Measurements from ENCODE around the gene CENPF.
"Not testable (repeated sequence)": the region's sequence is repeated elsewhere in the genome, so short reads cannot be mapped to it uniquely, and the experiment has no call there.

The CENPF gene

DNA sequence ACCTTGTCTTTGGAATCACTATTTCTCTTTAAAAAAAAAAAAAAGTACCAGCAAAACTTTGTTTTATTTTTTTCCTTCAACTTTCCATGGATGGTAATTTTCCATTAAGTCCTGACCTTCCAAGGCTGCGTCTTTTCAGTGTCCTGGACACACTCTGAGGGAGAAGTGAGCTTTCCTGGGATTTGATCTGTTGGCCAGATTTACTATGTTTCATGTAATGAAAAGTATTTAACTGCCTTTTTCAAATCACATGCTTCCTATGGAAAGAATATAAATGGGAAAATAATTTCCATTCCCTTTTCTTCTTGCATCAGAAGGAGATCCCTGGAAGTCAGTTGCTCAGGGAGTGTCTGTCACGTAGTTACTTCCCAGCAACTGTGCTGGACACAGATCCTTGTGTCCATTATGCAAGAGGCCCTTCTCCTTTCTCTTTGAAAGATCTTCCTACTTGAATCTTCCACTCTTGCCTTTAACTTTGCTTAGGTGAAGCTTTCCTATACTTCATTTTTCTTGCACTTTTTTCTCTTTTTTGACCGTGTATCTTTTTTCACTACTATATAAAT is 59.3 kb downstream of the CENPF start:
- DNase-seq (ENCODE audit: low read depth in 2 of 2): no peak

DNA sequence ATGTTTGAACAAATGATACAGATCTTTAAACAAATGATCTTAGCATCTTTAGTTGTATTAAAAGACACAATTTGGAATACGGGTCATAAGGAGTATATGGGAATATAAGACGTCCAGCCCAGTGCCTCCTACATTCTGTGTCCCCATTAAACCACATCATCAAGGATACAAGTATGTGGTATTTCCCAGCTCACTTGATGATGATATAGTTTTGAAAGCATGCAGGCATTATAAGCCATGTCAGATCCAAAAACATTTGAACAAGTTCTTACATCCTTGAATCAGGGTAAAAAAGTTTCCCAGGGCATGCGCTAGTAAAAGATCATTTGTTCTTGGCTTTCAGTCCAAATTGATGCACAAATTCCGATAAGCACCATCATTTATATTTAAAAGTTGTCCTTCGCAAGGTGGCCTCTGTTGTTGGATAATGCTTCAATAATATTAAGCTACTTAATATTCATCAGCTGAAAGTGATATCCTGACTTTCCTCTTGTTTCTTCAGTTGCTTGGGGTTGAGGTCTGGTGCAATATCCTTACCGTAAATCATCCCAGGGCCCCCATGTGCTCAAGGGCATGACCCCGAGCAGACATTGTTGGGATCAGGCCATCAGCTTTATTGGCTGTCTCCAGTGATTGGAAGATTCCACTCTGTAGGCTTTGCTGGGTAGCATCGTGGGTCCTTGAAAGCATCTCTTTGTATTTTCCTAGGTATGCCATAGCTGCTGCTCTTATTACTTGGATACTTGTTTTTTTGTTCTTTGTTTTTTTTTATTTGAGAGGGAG is 61.8 kb downstream of the CENPF start:
- DNase-seq (ENCODE audit: low read depth in 2 of 2): no peak

DNA sequence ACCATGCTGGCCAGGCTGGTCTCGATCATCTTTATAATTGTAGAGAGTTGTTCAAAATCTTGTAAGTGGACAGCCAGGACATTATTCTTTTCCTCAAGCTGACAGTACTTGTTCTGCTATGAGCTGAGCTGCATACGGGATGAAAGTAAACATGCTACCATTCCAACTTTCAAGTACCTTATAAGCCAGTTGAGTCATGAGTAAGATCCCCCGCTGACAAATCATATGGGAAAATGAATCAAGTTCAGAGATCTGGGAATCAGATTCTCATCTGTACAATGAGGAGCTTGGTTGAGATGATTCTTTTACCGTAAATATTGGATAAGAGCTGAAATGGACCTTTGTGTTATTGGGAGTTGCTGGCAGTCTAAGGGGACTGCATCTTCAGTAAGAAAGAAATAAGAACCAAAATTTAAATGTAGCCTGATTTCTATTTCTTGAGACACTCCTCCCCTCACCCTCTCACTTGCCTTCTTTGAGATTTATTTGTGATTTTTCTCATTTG is 62.7 kb downstream of the CENPF start:
- no peak for DNase-seq (ENCODE audit: low read depth in 2 of 2)

DNA sequence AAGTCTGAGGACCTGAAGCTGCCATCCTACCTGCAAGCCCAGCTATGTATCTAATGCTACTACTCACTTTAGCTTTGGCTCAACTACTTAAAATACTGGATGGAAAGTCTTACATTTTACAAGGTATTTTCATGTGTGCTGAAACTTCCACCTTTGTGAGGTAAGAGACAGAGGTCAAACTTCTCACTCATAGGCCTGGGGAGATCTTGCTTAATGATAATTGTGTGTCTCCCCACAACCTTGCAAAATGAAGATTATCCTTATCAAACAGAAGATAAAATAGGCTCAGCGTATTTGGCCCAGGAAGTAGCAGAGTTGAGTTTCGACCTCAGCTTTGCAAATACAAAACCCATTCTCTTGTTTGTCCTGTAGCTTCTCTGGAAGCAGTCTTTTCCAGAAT is 63.7 kb downstream of the CENPF start:
- no peak for DNase-seq (ENCODE audit: low read depth in 2 of 2)

DNA sequence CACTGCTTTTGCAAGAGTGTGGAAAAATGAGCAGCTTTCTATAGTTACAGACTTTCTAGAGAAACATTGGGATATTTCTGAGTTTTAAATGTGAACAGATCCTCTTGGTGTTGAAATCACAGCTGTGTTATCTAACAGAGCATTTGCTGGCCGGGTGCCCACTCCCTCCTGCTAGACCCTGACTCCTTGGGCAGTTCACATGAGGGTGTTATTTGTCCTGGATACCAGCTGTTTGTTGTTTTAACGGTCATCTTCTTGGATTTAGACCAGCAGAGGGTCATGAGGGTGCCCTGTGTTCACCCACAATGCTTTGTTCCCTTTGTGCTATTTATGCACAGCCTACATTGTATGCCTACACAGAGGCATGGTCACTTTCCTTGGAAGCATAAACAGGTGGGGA is 67.1 kb downstream of the CENPF start:
- DNase-seq (ENCODE audit: low read depth in 2 of 2): no peak

DNA sequence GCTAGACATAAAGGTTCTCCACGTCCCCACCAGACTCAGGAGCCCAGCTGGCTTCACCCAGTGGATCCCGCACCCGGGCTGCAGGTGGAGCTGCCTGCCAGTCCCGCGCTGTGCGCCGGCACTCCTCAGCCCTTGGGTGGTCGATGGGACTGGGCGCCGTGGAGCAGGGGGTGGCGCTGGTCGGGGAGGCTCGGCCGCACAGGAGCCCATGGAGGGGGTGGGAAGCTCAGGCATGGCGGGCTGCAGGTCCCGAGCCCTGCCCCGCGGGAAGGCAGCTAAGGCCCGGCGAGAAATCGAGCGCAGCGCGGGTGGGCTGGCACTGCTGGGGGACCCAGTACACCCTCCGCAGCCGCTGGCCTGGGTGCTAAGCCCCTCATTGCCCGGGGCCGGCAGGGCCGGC is 70.0 kb downstream of the CENPF start:
- not testable (repeated sequence) for DNase-seq (ENCODE audit: low read depth in 2 of 2)

DNA sequence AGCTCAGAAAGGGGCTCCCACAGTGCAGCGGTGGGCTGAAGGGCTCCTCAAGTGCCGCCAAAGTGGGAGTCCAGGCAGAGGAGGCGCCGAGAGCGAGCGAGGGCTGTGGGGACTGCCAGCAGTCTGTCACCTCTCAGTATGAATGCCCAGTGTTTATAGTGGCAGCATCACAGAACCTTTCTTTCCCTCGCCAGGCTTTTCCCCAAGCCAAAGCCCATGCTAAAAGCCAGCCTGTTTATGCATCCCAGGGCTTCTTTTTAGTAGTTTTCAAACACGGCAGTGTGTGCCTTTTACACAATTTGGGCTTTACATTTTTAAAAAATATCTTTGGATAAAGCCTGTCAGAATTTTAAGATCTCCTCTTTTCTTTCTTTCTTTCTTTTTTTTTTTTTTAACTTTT is 70.6 kb downstream of the CENPF start:
- DNase-seq (ENCODE audit: low read depth in 2 of 2): no peak

DNA sequence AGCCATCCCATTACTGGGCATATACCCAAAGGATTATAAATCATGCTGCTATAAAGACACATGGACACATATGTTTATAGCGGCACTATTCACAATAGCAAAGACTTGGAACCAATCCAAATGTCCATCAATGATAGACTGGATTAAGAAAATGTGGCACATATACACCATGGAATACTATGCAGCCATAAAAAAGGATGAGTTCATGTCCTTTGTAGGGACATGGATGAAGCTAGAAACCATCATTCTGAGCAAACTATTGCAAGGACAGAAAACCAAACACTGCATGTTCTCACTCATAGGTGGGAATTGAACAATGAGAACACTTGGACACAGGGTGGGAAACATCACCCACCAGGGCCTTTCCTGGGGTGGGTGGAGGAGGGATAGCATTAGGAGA is 72.5 kb downstream of the CENPF start:
- not testable (repeated sequence) for DNase-seq (ENCODE audit: low read depth in 2 of 2)

DNA sequence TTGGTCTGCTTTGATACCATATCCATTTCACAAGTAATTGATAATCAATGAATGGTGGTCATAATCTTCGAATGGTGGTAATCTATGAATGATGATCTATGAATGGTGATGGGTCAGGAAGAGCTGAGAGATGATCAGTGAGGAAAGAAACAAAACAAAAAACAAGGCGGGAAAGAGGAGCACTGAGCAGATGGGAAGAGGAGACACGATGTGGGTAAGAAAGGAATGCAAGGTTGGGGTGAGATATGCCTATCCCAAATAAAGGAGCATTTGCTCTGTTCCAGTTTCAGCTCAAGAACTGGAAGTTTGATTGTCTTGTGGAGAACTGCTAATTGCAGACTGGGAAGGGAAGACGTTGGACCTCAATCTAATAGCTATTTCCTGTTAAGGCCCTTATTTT is 73.8 kb downstream of the CENPF start:
- no peak for DNase-seq (ENCODE audit: low read depth in 2 of 2)

DNA sequence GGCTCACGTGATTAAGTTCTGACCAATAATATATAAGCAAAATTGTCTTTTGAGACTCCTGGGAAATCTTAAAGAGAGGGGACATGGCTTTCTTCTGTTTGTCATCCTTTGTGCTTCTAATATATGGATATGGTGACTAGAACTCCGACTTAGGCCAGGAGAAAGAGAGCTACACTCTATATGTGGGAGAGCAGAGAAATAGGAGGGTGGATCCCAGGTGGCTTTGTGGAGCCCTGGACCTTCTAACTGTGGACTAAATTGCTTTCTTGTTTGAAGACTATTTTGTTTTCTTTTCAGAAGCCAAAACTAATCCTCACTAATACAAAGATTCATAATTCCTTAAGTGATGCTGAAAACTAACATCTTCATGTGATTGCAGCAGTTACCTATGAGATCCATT is 75.0 kb downstream of the CENPF start:
- no peak for DNase-seq (ENCODE audit: low read depth in 2 of 2)

DNA sequence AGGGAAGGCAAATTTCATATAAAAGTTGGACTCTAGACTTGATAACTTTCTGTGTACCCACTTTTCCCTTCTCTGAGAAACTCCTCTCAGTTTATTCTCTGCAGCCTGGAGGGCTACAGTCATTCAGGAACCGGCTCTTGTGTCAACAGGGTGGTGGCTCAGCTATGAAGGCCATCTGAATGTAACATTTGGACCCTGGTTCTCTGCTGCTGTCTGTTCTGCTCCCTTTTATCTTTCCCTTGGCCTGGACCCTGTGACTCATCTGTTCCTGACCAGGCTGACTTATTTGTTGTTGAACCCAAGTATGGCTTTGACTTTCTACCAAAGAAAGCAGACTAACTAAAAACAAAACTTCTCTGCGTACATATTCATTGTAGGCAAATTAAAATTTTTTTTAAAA is 75.4 kb downstream of the CENPF start:
- no peak for DNase-seq (ENCODE audit: low read depth in 2 of 2)

DNA sequence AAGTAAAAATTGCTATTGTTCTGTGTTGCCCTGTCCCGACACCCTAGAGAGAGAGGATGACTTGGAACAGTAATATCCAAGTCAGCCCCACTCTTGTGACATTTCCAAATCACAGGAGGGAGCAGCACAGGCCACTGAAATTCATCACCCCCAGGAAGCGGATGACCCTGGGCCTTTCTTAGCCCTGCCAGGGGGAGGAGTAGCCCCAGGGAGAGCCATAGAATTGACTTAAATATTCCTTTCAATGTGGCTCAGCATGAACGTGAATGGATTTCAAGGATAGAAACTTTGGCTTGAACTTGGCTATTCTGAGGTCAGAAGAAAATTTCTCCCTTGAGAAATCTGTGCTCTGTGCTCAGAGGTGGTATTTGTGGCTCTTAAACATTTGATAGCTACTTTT is 80.6 kb downstream of the CENPF start:
- DNase-seq (ENCODE audit: low read depth in 2 of 2): no peak

DNA sequence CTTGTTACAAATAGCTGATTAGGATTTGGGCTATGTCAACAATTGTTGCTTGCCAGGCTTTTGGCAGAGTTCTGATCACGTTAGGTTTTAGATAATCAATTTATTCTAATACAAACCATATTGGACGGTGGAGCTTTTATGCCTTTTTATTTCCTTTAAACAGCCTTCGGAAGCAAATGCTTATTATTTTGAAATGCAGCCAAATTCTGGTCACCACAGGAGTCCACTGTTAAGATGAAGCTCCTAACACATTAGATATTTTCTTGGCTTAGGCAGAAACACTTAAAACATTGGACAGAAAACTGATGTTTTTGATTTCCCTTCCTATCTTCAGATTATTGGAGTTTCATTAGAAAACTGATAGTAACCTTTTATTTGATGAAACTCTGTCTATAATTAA is 82.9 kb downstream of the CENPF start:
- no peak for DNase-seq (ENCODE audit: low read depth in 2 of 2)

DNA sequence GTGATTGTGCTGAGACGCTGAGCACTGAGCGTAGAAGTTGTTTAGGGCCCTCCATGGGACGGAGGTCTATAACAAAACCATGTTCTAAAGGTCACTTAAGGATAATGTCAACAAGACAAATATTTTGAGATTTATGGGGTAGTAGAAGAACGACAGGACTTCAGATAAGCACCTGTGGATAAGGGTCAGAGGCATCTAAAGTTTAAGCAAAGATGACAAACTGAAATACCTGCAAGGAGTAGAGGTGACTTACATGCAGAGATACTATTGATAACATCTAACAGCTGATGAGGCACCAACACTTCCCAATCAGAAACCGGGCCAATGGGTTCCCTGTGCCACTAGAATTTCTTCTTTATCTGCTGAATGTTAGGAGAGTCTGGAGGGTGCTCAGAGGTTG is 83.5 kb downstream of the CENPF start:
- DNase-seq (ENCODE audit: low read depth in 2 of 2): no peak

DNA sequence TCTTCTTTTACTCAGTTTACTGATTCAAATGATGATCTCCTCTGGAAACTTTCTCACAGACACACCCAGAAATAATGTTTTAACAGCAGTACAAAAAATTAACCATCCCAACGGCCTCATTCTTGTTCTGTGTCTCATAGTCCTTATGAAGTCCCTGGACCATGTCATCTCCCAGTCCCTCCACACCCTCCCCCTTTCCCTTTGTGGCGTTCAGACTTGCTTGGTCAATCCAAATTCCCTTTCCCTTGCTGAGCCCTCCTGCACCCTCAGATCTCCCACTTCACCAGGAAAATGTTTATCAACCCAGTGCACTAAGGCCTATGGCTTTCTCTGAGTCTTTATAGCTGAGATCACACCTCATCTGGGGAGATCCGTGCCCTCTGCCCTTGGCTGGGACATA is 85.9 kb downstream of the CENPF start:
- DNase-seq (ENCODE audit: low read depth in 2 of 2): no peak

DNA sequence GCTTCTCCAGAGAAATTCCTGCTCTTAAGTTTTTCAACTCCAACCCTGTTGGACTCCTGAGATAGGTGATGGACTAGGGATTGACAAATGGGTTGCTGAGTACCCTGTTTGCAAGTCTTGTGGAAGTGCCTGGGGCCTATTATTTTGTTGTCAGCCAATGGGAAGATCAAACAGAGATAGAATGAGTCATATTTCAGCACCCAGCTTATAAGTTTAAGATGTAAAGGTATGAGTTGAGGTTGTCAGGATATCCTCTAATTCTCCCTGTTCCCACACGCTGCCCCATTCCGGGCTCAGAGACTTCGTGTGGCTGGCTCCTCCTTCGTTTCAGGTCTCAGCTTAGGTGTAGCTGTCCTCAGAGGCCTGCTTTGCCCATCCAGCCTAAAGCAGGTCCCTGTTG is 91.8 kb downstream of the CENPF start:
- no peak for DNase-seq (ENCODE audit: low read depth in 2 of 2)

DNA sequence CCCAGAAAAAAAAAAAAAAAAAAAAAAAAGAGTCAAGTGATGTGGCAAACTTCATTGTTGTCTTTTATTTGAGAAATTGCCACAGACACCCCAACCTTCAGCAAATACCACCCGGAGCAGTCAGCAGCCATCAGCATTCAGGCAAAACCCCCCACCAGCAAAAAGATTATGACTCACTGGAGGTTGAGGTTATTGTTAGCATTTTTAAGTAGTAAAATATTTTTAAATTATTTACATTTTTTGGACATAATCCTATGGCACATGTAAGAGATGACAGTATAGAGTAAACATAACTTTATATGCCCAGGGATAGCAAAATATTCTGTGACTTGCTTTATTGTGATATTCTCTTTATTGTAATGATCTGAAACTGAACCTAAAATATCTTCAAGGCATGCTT is 95.6 kb downstream of the CENPF start:
- no peak for DNase-seq (ENCODE audit: low read depth in 2 of 2)

DNA sequence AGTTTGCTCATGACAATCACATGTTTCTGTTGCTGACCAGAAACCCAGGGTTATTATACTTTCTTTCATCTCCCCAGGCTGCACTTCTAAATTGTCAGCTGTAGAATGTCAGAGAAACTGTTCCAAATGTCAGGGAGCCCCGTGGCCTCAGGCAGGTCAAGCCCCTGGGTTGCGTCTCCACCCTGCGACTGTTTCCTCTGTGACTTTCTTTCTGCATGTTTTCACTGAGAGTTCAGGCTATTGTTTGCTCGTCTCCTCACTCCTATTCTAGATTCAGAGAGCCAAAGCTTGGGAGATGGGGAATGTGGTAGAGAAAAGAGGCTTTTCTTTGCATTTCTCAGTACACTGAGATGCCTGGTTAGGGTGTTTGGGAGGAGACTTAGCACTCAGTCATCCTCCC is 97.4 kb downstream of the CENPF start:
- no peak for DNase-seq (ENCODE audit: low read depth in 2 of 2)

DNA sequence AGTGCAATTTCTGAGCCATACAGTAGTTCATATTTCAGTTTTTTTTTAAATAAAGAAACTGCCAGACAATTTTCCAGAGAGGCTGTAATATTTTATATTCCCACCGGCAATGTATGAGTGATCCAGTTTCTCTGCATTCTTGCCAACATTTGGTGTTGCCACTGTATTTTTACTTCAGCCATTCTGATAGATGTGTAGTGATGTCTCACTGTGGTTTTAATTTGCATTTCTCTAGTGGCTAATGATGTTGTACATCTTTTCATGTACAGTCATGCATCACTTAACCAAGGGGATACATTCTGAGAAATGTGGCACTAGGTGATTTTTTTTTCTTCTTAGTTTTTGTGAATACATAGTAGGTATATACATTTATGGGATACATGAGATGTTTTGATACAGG is 99.6 kb downstream of the CENPF start:
- no peak for DNase-seq (ENCODE audit: low read depth in 2 of 2)

DNA sequence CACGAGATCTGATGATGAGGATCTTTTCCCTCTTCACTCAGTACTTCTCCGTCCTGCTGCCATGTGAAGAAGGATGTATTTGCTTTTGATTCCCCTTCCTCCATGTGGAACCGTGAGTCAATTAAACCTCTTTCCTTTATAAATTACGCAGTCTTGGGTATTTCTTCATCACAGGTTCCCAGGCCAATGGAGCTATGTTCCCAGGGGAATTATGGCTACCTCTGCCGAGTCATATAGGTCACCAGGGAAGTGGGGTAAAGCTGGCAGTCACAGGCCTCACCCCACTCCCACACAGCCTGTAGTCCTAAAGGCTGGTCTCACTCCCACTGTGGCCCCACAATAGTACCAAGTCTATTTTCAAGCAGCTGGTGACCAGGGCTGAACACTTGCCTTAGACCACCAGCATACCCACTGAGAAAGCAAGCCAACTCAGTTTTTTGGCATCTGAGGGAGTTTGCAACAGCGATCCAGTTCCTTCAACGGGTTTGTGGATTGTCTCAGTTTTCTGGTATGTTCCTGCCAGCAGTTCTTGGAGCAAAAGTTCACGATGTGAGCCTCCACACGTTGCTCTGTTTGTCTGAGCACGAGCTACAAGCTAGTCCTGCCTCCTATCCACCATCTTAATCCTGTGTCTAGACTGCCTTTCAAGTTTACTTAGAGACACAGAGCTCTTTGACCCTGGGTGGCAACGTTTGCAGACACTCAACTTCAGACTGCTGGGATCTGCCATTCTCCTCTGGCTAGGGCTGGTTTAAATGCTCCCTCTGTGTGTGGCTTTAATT is 104.5 kb downstream of the CENPF start:
- no peak for DNase-seq (ENCODE audit: low read depth in 2 of 2)

DNA sequence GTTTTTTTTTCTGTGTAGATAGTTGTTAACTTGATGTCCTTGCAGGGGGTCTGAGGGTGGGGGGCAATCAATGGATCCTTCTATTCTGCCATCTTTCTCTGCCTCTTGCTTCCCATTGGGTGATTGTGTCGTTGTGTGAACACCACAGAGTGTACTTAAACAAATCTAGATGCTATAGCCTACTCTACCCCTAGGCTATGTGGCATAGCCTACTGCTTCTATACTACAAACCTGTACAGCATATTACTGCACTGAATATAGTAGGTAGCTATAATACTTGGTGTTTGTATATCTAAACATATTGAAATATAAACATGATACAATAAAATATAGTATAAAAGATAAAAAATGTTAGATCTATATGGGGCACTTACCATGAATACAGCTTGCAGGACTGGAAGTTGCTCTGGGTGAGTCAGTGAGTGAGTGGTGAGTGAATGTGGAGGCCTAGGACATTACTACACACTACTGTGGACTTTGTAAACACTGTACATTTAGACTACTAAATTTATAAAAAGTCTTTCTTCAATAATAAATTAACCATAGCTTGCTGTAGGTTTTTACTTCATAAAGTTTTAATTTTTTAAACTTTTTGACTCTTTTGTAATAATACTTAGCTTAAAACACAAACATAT is 105.4 kb downstream of the CENPF start:
- DNase-seq (ENCODE audit: low read depth in 2 of 2): no peak

DNA sequence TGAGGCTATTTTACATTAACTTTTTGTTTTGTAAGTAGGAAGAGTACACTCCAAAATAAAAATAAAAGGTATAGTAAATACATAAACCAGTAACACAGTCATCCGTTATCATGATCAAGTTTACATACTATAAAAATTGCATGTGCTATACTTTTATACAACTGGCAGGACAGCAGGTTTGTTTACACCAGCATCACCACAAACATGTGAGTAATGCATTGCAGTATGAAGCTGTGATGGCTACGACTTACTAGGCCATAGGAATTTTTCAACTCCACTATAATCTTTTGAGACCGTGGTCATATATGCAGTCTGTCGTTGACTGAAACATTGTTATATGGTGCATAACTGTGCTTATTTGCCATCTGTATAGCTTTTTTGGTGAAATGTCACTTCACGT is 106.2 kb downstream of the CENPF start:
- no peak for DNase-seq (ENCODE audit: low read depth in 2 of 2)
